IMR-90 (cell line): ENCODE measurements around the gene SPRYD7.
"Not testable (repeated sequence)": the region's sequence is repeated elsewhere in the genome, so short reads cannot be mapped to it uniquely, and the experiment has no call there.

ENCODE experiments used
- NFE2L2 ChIP-seq: fragments of 150-350 bp; IDR thresholded peaks from 2 replicates; pipeline ENCODE4 v1.6.1; 2016; ENCODE audit warnings: low read depth, mild to moderate bottlenecking, low read length
- POLR2A ChIP-seq: IDR thresholded peaks from 2 replicates; pipeline ENCODE4 v1.6.1; 2012; ENCODE audit warnings: mild to moderate bottlenecking, low read depth, low read length
- TF ChIP-seq, protein P1 (sequence below): conservative IDR thresholded peaks from 2 replicates; pipeline ENCODE4 v1.5.1; 2012; ENCODE audit warnings: mild to moderate bottlenecking, low read depth, low read length, improper control_type of control experiment

GRCh38 chr13:49918106-49918505, 18.0 kb downstream of the SPRYD7 start:
- TF ChIP-seq, protein P1, sequence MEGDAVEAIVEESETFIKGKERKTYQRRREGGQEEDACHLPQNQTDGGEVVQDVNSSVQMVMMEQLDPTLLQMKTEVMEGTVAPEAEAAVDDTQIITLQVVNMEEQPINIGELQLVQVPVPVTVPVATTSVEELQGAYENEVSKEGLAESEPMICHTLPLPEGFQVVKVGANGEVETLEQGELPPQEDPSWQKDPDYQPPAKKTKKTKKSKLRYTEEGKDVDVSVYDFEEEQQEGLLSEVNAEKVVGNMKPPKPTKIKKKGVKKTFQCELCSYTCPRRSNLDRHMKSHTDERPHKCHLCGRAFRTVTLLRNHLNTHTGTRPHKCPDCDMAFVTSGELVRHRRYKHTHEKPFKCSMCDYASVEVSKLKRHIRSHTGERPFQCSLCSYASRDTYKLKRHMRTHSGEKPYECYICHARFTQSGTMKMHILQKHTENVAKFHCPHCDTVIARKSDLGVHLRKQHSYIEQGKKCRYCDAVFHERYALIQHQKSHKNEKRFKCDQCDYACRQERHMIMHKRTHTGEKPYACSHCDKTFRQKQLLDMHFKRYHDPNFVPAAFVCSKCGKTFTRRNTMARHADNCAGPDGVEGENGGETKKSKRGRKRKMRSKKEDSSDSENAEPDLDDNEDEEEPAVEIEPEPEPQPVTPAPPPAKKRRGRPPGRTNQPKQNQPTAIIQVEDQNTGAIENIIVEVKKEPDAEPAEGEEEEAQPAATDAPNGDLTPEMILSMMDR, result not testable (repeated sequence)
- TF ChIP-seq POLR2A, NFE2L2: not testable (repeated sequence)
